Smooth muscle cell (in vitro differentiated cells): ENCODE data around the gene IKBKG. TPM values are rescaled to one million over a fixed set of nuclear protein-coding genes. Genes with fewer than 3 reads are reported as not detected.

Experiments used
- DNase-seq: peaks from one replicate; lab custom pipeline; 2025; ENCODE audit not compliant: unreplicated experiment; lab: John Stamatoyannopoulos, UW
- H2AFZ ChIP-seq: fragments of 200-600 bp; sonication (generic); 2 replicates; pipeline ENCODE4 v1.6.0; 2016; ENCODE audit warnings: antibody characterized with exemption, low read depth, mild to moderate bottlenecking
- H3F3A ChIP-seq: fragments of 200-600 bp; sonication (generic); 2 replicates; pipeline ENCODE4 v1.6.0; 2017; ENCODE audit warnings: antibody characterized with exemption, low read depth
- H3K27ac ChIP-seq: fragments of 200-600 bp; sonication (generic); 2 replicates; pipeline ENCODE4 v1.5.1; 2016; ENCODE audit warnings: low read depth, mild to moderate bottlenecking
- H3K27me3 ChIP-seq: fragments of 200-600 bp; sonication (generic); 2 replicates; pipeline ENCODE4 v1.6.1; 2016; ENCODE audit warnings: low read depth, mild to moderate bottlenecking
- H3K36me3 ChIP-seq: fragments of 200-600 bp; sonication (generic); 2 replicates; pipeline ENCODE4 v1.5.1; 2016; ENCODE audit warnings: low read depth
- H3K4me1 ChIP-seq: fragments of 200-600 bp; sonication (generic); 2 replicates; pipeline ENCODE4 v1.5.1; 2016; ENCODE audit warnings: low read depth
- H3K4me2 ChIP-seq: fragments of 200-600 bp; sonication (generic); 2 replicates; pipeline ENCODE4 v1.6.0; 2016; ENCODE audit warnings: mild to moderate bottlenecking
- H3K4me3 ChIP-seq: fragments of 200-600 bp; sonication (generic); 2 replicates; pipeline ENCODE4 v1.5.1; 2016; ENCODE audit warnings: mild to moderate bottlenecking
- H3K79me2 ChIP-seq: fragments of 200-600 bp; sonication (generic); 2 replicates; pipeline ENCODE4 v1.6.0; 2016; ENCODE audit warnings: low read depth, mild to moderate bottlenecking
- H3K9ac ChIP-seq: fragments of 200-600 bp; sonication (generic); 2 replicates; pipeline ENCODE4 v1.6.0; 2016; ENCODE audit warnings: low read depth
- H3K9me3 ChIP-seq: fragments of 200-600 bp; sonication (generic); replicated peaks from 2 replicates; pipeline ENCODE4 v1.5.1; 2016; ENCODE audit warnings: low read depth
- H4K20me1 ChIP-seq: fragments of 200-600 bp; sonication (generic); 2 replicates; pipeline ENCODE4 v1.6.0; 2016; ENCODE audit warnings: low read depth
- CTCF ChIP-seq: fragments of 200-600 bp; sonication (generic); IDR thresholded peaks from 2 replicates; pipeline ENCODE4 v1.5.1; 2017; ENCODE audit warnings: borderline replicate concordance, mild to moderate bottlenecking, antibody characterized with exemption; ENCODE audit not compliant: insufficient read depth, poor library complexity, severe bottlenecking
- WGBS: methylation state at CpG from one replicate; pipeline ENCODE4 v1.1.7; 2016; ENCODE audit warnings: low lambda C conversion rate; 5-methylcytosine and 5-hydroxymethylcytosine counted together
- polyA plus RNA-seq: library from polyadenylated mRNA; unstranded; fragments of >200 nt; fragmentation: Nextera tagmentation; extraction: Ambion mirVana; gene quantifications from 2 replicates; pipeline ENCODE4 v1.2.1, GENCODE V29; 2016
- total RNA-seq: library from RNA; depleted of rRNA; stranded (reverse); fragments of >200 nt; gene quantifications from 2 replicates; pipeline ENCODE4 v1.2.3, GENCODE V29; 2014

The IKBKG gene
- total and polyA plus RNA-seq, 2 experiments from 2014 or later = 12.5 to 25.4 TPM

- Histone ChIP-seq H3K36me3 (no peaks in the 10 kb centered on the region), H3K9me3 (no peaks in the 10 kb centered on the region), H3K79me2 (peaks cover 10% of the 10 kb centered on the region), H3K27ac (peak overlapping the region; percentile 79), H3K4me1 (no peaks in the 10 kb centered on the region), H2AFZ (no peak overlapping the region), H4K20me1 (no peaks in the 10 kb centered on the region), H3K27me3 (no peaks in the 10 kb centered on the region), H3K9ac (peak overlapping the region; percentile 64), H3K4me3 (no peak overlapping the region), H3K4me2 (peak overlapping the region; percentile 48), H3F3A (no peaks in the 10 kb centered on the region)
- WGBS = 58% methylated on average over 11 of the region's 12 CpGs
- DNase-seq = peak; percentile 17
- no peak for TF ChIP-seq CTCF
Observed at GRCh38 chrX:154541896-154542722, 5.3 kb upstream of the IKBKG start.

- Histone ChIP-seq H3K27me3 (no peaks in the 10 kb centered on the region), H2AFZ (no peak overlapping the region), H3K79me2 (peaks cover 10% of the 10 kb centered on the region), H4K20me1 (no peaks in the 10 kb centered on the region), H3K4me3 (no peak overlapping the region), H3K36me3 (no peaks in the 10 kb centered on the region), H3K27ac (peak overlapping the region; percentile 79), H3F3A (no peaks in the 10 kb centered on the region), H3K9me3 (no peaks in the 10 kb centered on the region), H3K9ac (no peak overlapping the region), H3K4me1 (no peaks in the 10 kb centered on the region), H3K4me2 (no peak overlapping the region)
- no peak for TF ChIP-seq CTCF
- DNase-seq = no peak
- 87% methylated on average over 20 of the region's 20 CpGs for WGBS
Observed at GRCh38 chrX:154542723-154543424, 4.5 kb upstream of the IKBKG start.

- Histone ChIP-seq H3F3A (no peaks in the 10 kb centered on the region), H3K27me3 (no peaks in the 10 kb centered on the region), H3K36me3 (no peaks in the 10 kb centered on the region), H3K9ac (no peak overlapping the region), H3K79me2 (peaks cover 33% of the 10 kb centered on the region), H2AFZ (no peak overlapping the region), H3K9me3 (no peaks in the 10 kb centered on the region), H3K4me2 (peak overlapping the region; percentile 80), H3K4me1 (no peaks in the 10 kb centered on the region), H4K20me1 (no peaks in the 10 kb centered on the region), H3K4me3 (peak overlapping the region; percentile 71), H3K27ac (no peak overlapping the region)
- no peak for TF ChIP-seq CTCF
- 90% methylated on average over 17 of the region's 17 CpGs for WGBS
- DNase-seq = no peak
Observed at GRCh38 chrX:154545673-154546274, 1.6 kb upstream of the IKBKG start.
